GM12875 (cell line): ENCODE data around the gene ERFE.

Experiments used
- H3K4me3 ChIP-seq: one replicate; pipeline ENCODE4 v1.5.1; 2011; ENCODE audit warnings: low read depth, low read length, control low read depth
- TF ChIP-seq, protein P1 (sequence below): IDR thresholded peaks from 2 replicates; pipeline ENCODE4 v1.5.1; 2011; ENCODE audit warnings: low read depth, mild to moderate bottlenecking, control low read depth, inconsistent platforms, low read length, moderate library complexity, borderline replicate concordance; ENCODE audit not compliant: insufficient read depth

ERFE gene

DNA sequence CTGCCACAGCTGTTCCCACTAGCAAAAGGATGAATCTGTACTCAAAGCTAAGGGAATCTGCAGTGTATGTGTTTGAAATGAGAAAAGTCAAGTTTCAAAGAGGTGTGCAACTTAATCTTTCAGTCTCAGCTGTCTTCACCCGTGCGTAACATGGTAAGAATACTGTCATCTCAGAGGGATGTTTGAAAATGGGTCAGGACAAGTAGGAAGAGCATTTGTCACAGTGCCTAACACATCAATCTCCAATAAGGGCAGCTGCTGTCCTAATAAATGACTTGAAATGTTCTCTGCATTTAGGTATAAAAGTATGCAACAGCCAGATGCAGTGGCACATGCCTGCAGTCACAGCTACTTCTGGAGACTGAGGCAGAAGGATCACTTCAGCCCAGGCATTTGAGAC is 31.7 kb downstream of the ERFE start:
- no peak overlapping the region for H3K4me3 ChIP-seq
- TF ChIP-seq, protein P1, sequence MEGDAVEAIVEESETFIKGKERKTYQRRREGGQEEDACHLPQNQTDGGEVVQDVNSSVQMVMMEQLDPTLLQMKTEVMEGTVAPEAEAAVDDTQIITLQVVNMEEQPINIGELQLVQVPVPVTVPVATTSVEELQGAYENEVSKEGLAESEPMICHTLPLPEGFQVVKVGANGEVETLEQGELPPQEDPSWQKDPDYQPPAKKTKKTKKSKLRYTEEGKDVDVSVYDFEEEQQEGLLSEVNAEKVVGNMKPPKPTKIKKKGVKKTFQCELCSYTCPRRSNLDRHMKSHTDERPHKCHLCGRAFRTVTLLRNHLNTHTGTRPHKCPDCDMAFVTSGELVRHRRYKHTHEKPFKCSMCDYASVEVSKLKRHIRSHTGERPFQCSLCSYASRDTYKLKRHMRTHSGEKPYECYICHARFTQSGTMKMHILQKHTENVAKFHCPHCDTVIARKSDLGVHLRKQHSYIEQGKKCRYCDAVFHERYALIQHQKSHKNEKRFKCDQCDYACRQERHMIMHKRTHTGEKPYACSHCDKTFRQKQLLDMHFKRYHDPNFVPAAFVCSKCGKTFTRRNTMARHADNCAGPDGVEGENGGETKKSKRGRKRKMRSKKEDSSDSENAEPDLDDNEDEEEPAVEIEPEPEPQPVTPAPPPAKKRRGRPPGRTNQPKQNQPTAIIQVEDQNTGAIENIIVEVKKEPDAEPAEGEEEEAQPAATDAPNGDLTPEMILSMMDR, result no peak

DNA sequence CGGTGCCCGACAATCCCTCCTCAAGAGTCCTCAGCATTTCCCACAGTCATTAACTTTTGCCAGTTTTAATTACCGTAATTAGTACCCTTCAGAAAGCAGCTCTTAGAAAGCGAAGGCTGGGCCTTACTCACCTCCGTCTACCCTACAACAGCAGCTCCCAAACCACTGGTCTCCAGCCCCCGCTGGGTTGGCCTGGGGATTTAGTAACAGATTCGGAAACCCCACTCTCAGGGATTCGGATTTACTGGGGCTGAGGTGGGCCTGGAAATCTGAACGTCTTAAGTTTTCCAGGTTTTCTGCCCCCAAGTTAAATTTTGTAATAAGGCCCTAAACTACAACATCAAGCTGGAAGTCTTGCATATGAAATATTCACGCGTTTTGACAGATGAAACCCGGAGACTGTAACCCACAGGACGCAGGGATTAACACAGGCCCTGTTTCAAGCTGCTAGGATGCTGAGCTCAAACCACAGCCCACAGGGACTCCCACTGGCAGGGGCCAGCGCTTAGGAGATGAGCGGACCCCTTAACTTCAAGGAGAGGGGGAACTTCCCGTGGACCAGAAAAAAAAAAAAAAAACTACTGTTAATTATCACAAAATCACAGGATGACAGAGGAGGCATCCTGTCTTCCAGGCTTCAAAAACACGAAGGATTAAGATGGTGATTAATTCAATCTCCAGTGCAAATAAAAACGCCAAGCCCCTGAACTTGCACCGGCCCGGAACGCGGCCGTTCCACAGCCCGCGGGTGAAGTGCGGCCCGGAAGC is 43.7 kb downstream of the ERFE start:
- TF ChIP-seq, protein P1, result no peak
- peak overlapping the region; percentile 77 for H3K4me3 ChIP-seq

DNA sequence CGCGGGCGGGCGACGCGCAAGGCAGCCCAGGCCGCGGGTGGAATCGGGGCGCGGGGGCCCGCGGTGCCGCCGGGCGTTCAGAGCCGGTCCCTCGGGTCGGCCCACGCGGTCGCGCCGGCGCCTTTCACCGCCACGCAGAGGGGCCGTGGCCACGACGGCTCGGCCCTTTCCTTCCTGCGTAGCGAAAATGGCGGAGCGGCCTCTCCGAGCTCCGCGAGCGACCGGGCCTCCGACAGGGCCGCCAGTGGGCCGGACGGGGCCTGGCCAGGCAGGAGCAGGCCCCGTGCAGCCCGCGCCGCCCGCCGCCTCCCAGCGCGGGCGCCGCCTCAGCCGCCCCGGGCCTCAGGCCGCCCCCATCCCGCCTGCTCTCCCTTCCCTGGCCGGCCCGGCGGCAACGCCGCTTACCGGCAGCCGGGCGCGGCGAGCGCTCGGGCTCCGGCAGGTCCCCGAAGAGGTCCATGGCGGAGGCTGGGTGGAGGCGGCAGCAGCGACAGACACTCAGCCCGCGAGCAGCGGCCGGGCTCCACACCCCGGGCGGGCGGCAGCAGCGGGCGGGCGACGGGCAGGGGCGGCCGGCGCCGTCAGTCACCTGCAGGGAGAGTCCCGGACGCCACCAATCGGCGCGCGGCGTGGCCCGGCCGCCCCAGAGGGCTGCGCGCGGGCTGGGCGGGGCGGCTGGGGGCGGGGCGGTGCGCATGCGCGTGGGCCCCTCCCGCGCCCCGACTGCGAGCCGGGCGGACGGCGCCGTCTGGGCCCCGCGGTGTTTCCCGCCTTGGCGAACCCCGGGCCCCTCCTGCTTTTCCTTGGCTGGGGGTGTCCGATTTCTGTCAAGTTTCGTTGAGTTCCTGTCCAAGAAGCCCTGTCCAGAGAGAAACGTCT is 44.6 kb downstream of the ERFE start, which contains the start of gene ILKAP:
TSS of gene ILKAP (minus strand) at position 602 of the 879 bp plus-strand sequence. CDS start at position 460, 142 bp downstream.
- TF ChIP-seq, protein P1, result 0 out of 2 replicates have a peak, but pooled peaks have one; percentile 5
- peak within 1 kb of the TSS; percentile 77 for H3K4me3 ChIP-seq

DNA sequence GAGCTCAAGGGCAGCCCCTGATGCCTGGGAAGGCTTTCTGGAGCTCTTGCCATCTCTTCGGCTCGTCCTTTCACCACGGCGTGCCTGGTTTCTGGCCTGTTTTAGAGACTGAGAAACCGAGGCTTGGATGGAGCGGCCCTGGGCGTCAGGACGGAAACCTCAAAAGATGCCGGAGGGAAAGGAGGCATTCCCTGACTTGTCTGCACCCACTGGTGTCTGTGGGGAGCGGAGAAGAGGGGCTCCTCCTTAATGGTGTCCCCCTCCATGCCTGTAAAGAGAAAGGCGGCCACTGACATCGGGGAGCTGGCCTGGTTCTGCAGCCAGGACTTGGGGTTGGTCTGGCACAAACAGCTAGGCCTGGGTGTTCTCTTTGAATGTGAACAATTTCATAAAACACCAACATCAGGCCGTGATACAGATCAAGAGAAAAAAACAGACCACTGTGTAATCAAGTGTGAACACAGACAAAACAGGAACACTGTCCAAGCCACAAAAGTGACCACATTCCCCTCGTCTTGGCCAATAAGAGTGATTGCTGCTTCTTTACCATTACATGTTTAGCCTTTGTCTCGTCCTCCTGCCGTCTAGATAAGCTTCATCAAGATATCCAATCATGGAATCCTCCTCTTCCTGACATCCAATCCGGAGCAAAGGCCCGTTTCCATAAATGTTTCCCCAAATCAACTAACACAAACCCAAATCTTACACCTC is 45.4 kb downstream of the ERFE start:
- TF ChIP-seq, protein P1, result no peak
- H3K4me3 ChIP-seq, result peak overlapping the region; percentile 36

DNA sequence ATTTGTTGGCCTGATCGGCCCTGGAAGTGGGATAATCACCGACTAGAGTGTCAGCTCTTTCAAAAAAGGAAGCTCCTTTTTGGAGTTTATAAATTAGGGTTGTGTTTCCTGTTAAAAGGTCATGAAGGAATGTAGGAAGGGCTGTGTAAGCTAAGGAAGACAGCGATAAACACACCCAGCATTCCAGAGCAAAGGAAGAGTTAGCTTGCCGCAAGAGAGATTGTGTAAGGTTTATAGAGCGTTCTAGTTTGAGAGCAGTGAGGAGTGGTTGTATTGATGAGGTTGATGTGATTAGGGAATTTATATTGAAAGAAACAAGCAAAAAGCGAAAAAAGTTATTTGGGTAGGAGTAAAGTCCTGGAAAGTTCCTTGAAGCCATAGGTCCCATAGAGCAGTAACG is 48.2 kb downstream of the ERFE start:
- H3K4me3 ChIP-seq, result no peak overlapping the region
- TF ChIP-seq, protein P1, result no peak

DNA sequence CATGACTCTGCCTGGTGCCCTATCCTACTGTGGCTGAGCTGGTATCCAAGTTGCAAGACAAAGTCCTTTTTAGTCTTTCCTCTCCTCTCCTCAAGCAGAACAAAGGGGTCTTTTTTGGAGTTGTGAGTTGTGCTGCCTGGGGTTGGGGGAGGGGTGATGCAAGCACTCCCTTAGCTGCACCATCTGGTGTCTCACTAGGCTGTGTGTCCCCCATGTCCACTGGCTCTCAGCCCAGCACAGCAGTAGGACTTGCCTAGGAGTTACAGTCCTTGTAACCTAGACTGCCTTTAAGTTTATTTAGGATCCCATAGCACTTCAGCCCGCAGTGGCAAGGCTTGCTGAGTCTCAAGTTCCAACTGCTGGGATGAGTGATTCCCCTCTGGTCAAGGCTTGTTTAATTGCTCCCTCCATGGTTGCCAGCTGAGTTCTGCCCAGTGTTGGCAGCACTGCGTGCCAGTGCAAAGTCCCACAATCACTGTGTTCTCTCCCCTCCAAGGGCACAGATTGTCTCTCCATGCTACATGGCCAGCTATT is 57.9 kb downstream of the ERFE start:
- TF ChIP-seq, protein P1, result no peak
- H3K4me3 ChIP-seq, result no peak overlapping the region
